Measurements from ENCODE around the gene ARFGAP1.

The ARFGAP1 gene

GRCh38 chr20:63228806-63229205, 43.8 kb upstream of the ARFGAP1 start:
- Histone ChIP-seq H4K20me1 (ENCODE audit: insufficient read depth, low read length) (no peaks in the 10 kb centered on the region), H2AFZ (ENCODE audit: low read depth, low read length) (no peak overlapping the region), H3K4me3 (ENCODE audit: low read length) (no peak overlapping the region), H3K9ac (ENCODE audit: low read length) (no peak overlapping the region), H3K4me1 (ENCODE audit: low read length) (no peaks in the 10 kb centered on the region), H3K36me3 (replicated peaks; ENCODE audit: low read depth, low read length) (no peaks in the 10 kb centered on the region), H3K27ac (ENCODE audit: low read length) (no peak overlapping the region), H3K27me3 (ENCODE audit: low read depth, low read length) (peaks cover 23% of the 10 kb centered on the region), H3K79me2 (ENCODE audit: low read length) (no peaks in the 10 kb centered on the region), H3K9me3 (ENCODE audit: insufficient read depth, low read length) (no peaks in the 10 kb centered on the region), H3K4me2 (ENCODE audit: low read length) (no peak overlapping the region)
- TF ChIP-seq CTCF (IDR thresholded peaks at IDR 0.05; ENCODE audit: low read depth, low read length) (no peak), EZH2phosphoT487 (IDR thresholded peaks at IDR 0.05; ENCODE audit: low read depth) (no peak)

GRCh38 chr20:63230800-63231268, 41.8 kb upstream of the ARFGAP1 start:
- H3K36me3 ChIP-seq (replicated peaks; ENCODE audit: low read depth, low read length): no peaks in the 10 kb centered on the region
- H4K20me1 ChIP-seq (ENCODE audit: insufficient read depth, low read length): no peaks in the 10 kb centered on the region
- peaks cover 3% of the 10 kb centered on the region; the same call in 1 of the 2 replicates for H3K4me1 ChIP-seq (ENCODE audit: low read length)
- no peak overlapping the region for H3K4me2 ChIP-seq (ENCODE audit: low read length)
- peaks cover 24% of the 10 kb centered on the region for H3K27me3 ChIP-seq (ENCODE audit: low read depth, low read length)
- no peak overlapping the region for H3K27ac ChIP-seq (ENCODE audit: low read length)
- no peaks in the 10 kb centered on the region for H3K9me3 ChIP-seq (ENCODE audit: insufficient read depth, low read length)
- no peak overlapping the region for H3K4me3 ChIP-seq (ENCODE audit: low read length)
- H3K79me2 ChIP-seq (ENCODE audit: low read length): no peaks in the 10 kb centered on the region
- no peak overlapping the region for H3K9ac ChIP-seq (ENCODE audit: low read length)
- TF ChIP-seq EZH2phosphoT487 (IDR thresholded peaks at IDR 0.05; ENCODE audit: low read depth): no peak
- TF ChIP-seq CTCF (IDR thresholded peaks at IDR 0.05; ENCODE audit: low read depth, low read length): no peak
- H2AFZ ChIP-seq (ENCODE audit: low read depth, low read length): no peak overlapping the region

GRCh38 chr20:63232235-63233060, 40.2 kb upstream of the ARFGAP1 start:
- H3K4me2 ChIP-seq (ENCODE audit: low read length): no peak overlapping the region
- H3K36me3 ChIP-seq (replicated peaks; ENCODE audit: low read depth, low read length): no peaks in the 10 kb centered on the region
- no peaks in the 10 kb centered on the region for H3K79me2 ChIP-seq (ENCODE audit: low read length)
- H4K20me1 ChIP-seq (ENCODE audit: insufficient read depth, low read length): no peaks in the 10 kb centered on the region
- no peak overlapping the region for H3K4me3 ChIP-seq (ENCODE audit: low read length)
- no peak overlapping the region for H2AFZ ChIP-seq (ENCODE audit: low read depth, low read length)
- H3K4me1 ChIP-seq (ENCODE audit: low read length): peaks cover 3% of the 10 kb centered on the region; the same call in 1 of the 2 replicates
- no peaks in the 10 kb centered on the region for H3K9me3 ChIP-seq (ENCODE audit: insufficient read depth, low read length)
- peaks cover 24% of the 10 kb centered on the region for H3K27me3 ChIP-seq (ENCODE audit: low read depth, low read length)
- no peak overlapping the region for H3K9ac ChIP-seq (ENCODE audit: low read length)
- TF ChIP-seq CTCF (IDR thresholded peaks at IDR 0.05; ENCODE audit: low read depth, low read length) (no peak), EZH2phosphoT487 (IDR thresholded peaks at IDR 0.05; ENCODE audit: low read depth) (no peak)
- no peak overlapping the region for H3K27ac ChIP-seq (ENCODE audit: low read length)

- Histone ChIP-seq H3K9ac (ENCODE audit: low read length) (no peak overlapping the region), H3K27ac (ENCODE audit: low read length) (no peak overlapping the region), H4K20me1 (ENCODE audit: insufficient read depth, low read length) (no peaks in the 10 kb centered on the region), H3K27me3 (ENCODE audit: low read depth, low read length) (peaks cover 24% of the 10 kb centered on the region), H3K9me3 (ENCODE audit: insufficient read depth, low read length) (no peaks in the 10 kb centered on the region), H3K4me2 (ENCODE audit: low read length) (no peak overlapping the region), H2AFZ (ENCODE audit: low read depth, low read length) (no peak overlapping the region), H3K36me3 (replicated peaks; ENCODE audit: low read depth, low read length) (no peaks in the 10 kb centered on the region), H3K79me2 (ENCODE audit: low read length) (no peaks in the 10 kb centered on the region), H3K4me1 (ENCODE audit: low read length) (peaks cover 3% of the 10 kb centered on the region; the same call in 1 of the 2 replicates), H3K4me3 (ENCODE audit: low read length) (no peak overlapping the region)
- no peak for TF ChIP-seq EZH2phosphoT487 (IDR thresholded peaks at IDR 0.05; ENCODE audit: low read depth)
- TF ChIP-seq CTCF (IDR thresholded peaks at IDR 0.05; ENCODE audit: low read depth, low read length): no peak
These were observed 39.6 kb upstream of the ARFGAP1 start for GRCh38 chr20:63233061-63233344.
